HepG2 (cell line): Measurements from ENCODE around the gene B4GALT5. TPM values are rescaled to one million over a fixed set of nuclear protein-coding genes. Genes with fewer than 3 reads are reported as not detected.

ENCODE experiments used
- HOXA5 ChIP-seq: sonication (generic); formaldehyde crosslinking; IDR thresholded peaks from 2 replicates; pipeline ENCODE4 v1.4.0; 2020; ENCODE audit warnings: missing genetic modification reagents
- KMT2B ChIP-seq: IDR thresholded peaks from 2 replicates; pipeline ENCODE4 v1.6.1; 2016; ENCODE audit warnings: missing genetic modification reagents, missing compliant biosample characterization
- MAZ ChIP-seq, 2 experiments: sonication (generic) in 1 of 2; formaldehyde crosslinking in 1 of 2; IDR thresholded peaks; 2 replicates each; pipeline versions ENCODE4 v1.5.0 to v1.6.1; 2012 to 2020; ENCODE audit warnings: low read depth in 2 of 2, mild to moderate bottlenecking in 2 of 2, borderline replicate concordance in 1 of 2, improper control_type of control experiment in 1 of 2, low read length in 1 of 2, missing genetic modification reagents in 1 of 2, moderate library complexity in 1 of 2
- NFKB2 ChIP-seq: sonication (generic); formaldehyde crosslinking; IDR thresholded peaks from 2 replicates; pipeline ENCODE4 v1.4.0; 2020; ENCODE audit warnings: missing genetic modification reagents, borderline replicate concordance
- REPIN1 ChIP-seq: sonication (generic); formaldehyde crosslinking; IDR thresholded peaks from 2 replicates; pipeline ENCODE4 v1.8.0; 2022; ENCODE audit warnings: missing genetic modification reagents, low read depth, mild to moderate bottlenecking, borderline replicate concordance
- RFX3 ChIP-seq: IDR thresholded peaks from 2 replicates; pipeline ENCODE4 v1.6.1; 2016; ENCODE audit warnings: missing biosample characterization, missing genetic modification reagents
- SMYD3 ChIP-seq: sonication (generic); formaldehyde crosslinking; IDR thresholded peaks from 2 replicates; pipeline ENCODE4 v1.8.1; 2023; ENCODE audit warnings: mild to moderate bottlenecking, missing genetic modification reagents
- SRSF1 ChIP-seq: fragments of 200-400 bp; formaldehyde crosslinking; optimal IDR thresholded peaks from 2 replicates; pipeline ENCODE3; 2017; ENCODE audit warnings: mild to moderate bottlenecking, low read depth, low read length, moderate library complexity
- TCF7L2 ChIP-seq: IDR thresholded peaks from 2 replicates; pipeline ENCODE4 v1.6.1; 2011; ENCODE audit warnings: mild to moderate bottlenecking, low read depth, low read length, moderate library complexity
- ZFP36L2 ChIP-seq: sonication (generic); formaldehyde crosslinking; IDR thresholded peaks from 2 replicates; pipeline ENCODE4 v1.4.0; 2020; ENCODE audit warnings: missing genetic modification reagents
- ZNF142 ChIP-seq: sonication (generic); formaldehyde crosslinking; IDR thresholded peaks from 2 replicates; pipeline ENCODE4 v1.4.0; 2020; ENCODE audit warnings: missing genetic modification reagents
- ZNF543 ChIP-seq: sonication (generic); formaldehyde crosslinking; IDR thresholded peaks from 2 replicates; pipeline ENCODE4 v1.4.0; 2020; ENCODE audit warnings: mild to moderate bottlenecking, missing genetic modification reagents
- ZNF558 ChIP-seq: sonication (generic); formaldehyde crosslinking; IDR thresholded peaks from 2 replicates; pipeline ENCODE4 v1.9.0; 2022; ENCODE audit warnings: mild to moderate bottlenecking, missing genetic modification reagents, borderline replicate concordance
- ZNF75D ChIP-seq: sonication (generic); formaldehyde crosslinking; IDR thresholded peaks from 2 replicates; pipeline ENCODE4 v1.8.1; 2023; ENCODE audit warnings: missing genetic modification reagents, mild to moderate bottlenecking, borderline replicate concordance
- polyA plus RNA-seq, 8 experiments: library from polyadenylated mRNA; depleted of rRNA in 3 of 8; stranded (reverse) in 7 of 8; unstranded in 1 of 8; fragments of >200 nt; fragmentation: Illumina TruSeq in 4 of 8; extraction: Trizol in 4 of 8; gene quantifications; 2 replicates each; pipeline versions ENCODE4 v1.2.1 to v1.2.3, GENCODE V29; 2011 to 2016; ENCODE audit warnings: low read depth in 4 of 8, missing spikeins in 1 of 8, mixed read lengths in 1 of 8; ENCODE audit not compliant: insufficient read depth in 1 of 8
- total RNA-seq, 5 experiments: library from RNA; depleted of rRNA; stranded (reverse); fragments of >200 nt; fragmentation: Illumina TruSeq; extraction: Trizol; gene quantifications; 2 replicates each; pipeline ENCODE4 v1.2.3, GENCODE V29; 2016; ENCODE audit warnings: low read depth in 1 of 5

The B4GALT5 gene
- total and polyA plus RNA-seq, 2 of the 13 experiments (the other 11 are each of a cell fraction or from before 2014, with no cell fraction given), result 27.3 to 30.9 TPM

- TF ChIP-seq NFKB2 (CRISPR knock-in tag) (peak; percentile 90; the same call in 1 of the 2 replicates), TCF7L2 (no peak), ZNF558 (CRISPR knock-in tag) (no peak; the same call in 1 of the 2 replicates), MAZ (IDR thresholded peaks at IDR 0.05; ENCODE audit: borderline replicate concordance, low read depth, low read length) (no peak), MAZ (CRISPR knock-in tag; IDR thresholded peaks at IDR 0.05; ENCODE audit: low read depth) (peak; percentile 75; the same call in 1 of the 2 replicates), ZFP36L2 (CRISPR knock-in tag) (no peak), RFX3 (CRISPR knock-in tag) (0 out of 2 replicates have a peak, but pooled peaks have one; percentile 12), REPIN1 (CRISPR knock-in tag) (no peak; the same call in 1 of the 2 replicates), ZNF543 (CRISPR knock-in tag) (no peak), HOXA5 (CRISPR knock-in tag) (no peak; the same call in 1 of the 2 replicates), ZNF142 (CRISPR knock-in tag) (no peak), SMYD3 (no peak), ZNF75D (no peak), SRSF1 (no peak), KMT2B (CRISPR knock-in tag) (no peak)
Observed at GRCh38 chr20:49608752-49609670, 104.7 kb downstream of the B4GALT5 start (continued).
